Epithelial cell of proximal tubule (primary cell): ENCODE data around the gene PPP2R5A. TPM values are rescaled to one million over a fixed set of nuclear protein-coding genes. Genes with fewer than 3 reads are reported as not detected.

Source experiments
- DNase-seq: peaks from one replicate; pipeline ENCODE4 v3.0.0-alpha.2; 2011; ENCODE audit warnings: low read depth
- H3K4me3 ChIP-seq: 2 replicates; pipeline ENCODE4 v1.5.1; 2011; ENCODE audit warnings: low read depth, mild to moderate bottlenecking, low read length
- CTCF ChIP-seq: conservative IDR thresholded peaks from 2 replicates; pipeline ENCODE4 v1.5.1; 2012; ENCODE audit warnings: low read depth, mild to moderate bottlenecking, low read length
- total RNA-seq: library from RNA; depleted of rRNA; stranded (reverse); fragments of >200 nt; gene quantifications from 2 replicates; pipeline ENCODE4 v1.2.3, GENCODE V29; 2015

Gene PPP2R5A
- total RNA-seq, 1 donor from 2014 or later, result 31.2 TPM

GRCh38 chr1:212241957-212242287 lies 43.3 kb upstream of the PPP2R5A start:
- no peak overlapping the region for H3K4me3 ChIP-seq
- no peak for TF ChIP-seq CTCF
- no peak for DNase-seq

DNA sequence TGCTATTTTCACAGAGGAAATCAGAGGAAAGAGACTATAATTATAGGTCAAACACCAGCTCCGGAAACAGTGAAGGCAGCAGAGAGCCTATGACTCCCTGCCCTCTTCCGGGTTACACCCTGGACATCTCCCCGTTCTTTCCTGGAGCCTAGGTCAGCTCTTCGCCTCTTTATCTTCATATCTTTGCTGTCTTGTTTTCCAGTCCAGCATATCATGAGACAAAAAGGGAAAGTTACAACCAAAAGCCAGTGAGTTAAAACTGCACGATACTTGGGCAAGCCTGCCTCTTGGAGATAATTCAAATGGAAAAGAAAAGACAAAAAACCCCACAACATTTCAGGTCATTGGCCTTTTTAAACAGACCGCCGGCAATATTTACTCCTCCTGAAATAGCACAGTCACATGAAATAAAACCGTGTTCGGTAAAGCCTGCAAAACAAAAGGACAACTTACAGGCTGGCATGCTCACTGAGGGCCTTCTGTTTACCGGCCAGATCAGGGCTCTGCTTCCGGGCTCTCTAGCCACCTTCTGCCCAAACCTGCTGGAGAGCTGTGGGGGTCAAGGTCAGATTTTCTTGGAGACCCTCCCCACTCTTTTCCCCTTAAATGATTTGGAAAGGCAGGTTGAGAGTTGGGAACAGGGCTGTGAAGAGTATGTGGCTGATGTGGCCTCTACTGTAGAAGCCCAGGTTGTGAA lies 42.8 kb upstream of the PPP2R5A start:
- H3K4me3 ChIP-seq, result no peak overlapping the region
- no peak for TF ChIP-seq CTCF
- DNase-seq, result no peak

DNA sequence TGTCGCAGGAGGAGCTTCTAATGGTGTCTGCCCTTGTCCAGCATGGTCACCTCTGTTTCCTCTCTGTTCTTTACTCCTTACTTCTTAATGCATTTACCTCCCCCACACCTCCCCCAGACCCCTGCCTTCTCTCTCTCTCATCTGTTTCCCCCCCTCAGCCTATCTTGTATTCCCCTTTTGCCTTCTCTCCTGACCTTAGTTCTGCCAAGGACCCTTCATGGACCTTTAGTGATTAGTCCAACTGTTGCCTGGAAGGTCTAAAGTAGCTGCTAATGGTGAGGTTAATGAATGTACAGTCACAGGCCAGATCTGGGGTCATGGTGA lies 42.3 kb upstream of the PPP2R5A start:
- no peak for DNase-seq
- TF ChIP-seq CTCF, result no peak

GRCh38 chr1:212244441-212244840 lies 40.8 kb upstream of the PPP2R5A start:
- TF ChIP-seq CTCF, result no peak
- no peak for DNase-seq
- H3K4me3 ChIP-seq, result no peak overlapping the region

More for the DNA sequence above, 42.3 kb upstream of the PPP2R5A start:
- H3K4me3 ChIP-seq, result no peak overlapping the region

DNA sequence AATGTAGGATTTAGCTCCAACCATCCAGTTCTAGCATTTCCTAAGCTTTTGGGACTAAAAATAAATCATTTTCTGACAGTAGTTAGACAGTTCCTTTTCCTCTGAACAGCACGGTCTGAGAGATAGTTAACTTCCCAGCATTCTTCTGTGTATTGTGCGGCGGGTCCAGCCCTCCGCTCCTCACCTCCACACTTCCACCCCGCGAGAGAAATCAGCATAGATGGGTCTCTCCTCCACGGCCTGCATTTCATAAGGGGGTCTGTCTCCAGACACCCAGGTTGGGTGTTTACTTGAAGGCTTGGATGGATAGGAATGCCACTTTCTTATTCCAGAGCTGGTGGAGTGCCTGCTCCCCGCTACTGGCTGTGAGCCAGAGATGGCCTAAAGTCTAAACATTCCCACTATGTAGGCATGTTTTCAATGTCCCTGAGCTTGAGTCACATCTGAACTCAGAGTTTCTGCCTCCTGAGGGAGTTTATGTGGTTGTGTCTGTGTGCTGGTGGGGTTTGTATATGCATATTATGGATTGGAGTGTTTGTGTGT lies 38.0 kb upstream of the PPP2R5A start:
- TF ChIP-seq CTCF, result no peak
- no peak for DNase-seq
- no peak overlapping the region for H3K4me3 ChIP-seq

DNA sequence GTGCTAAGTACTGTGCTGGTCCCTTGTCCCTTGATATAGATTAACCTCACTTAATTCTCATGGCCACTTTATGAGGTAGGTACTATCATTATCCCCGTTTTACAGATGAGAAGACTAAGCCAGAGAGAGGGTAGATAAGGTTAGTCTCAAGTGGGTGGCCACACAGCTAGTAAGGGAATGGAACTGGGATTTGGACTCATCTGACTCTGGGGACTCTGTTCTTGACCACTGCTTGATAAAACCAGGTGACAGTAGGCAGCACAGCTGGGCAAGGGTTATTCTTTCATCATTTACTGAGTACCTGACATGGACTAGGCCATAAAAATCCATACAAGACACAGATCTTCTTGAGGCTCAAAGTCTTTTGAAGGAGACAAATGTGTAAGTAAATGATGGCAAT lies 37.2 kb upstream of the PPP2R5A start:
- TF ChIP-seq CTCF, result no peak
- no peak for DNase-seq
- H3K4me3 ChIP-seq, result no peak overlapping the region

DNA sequence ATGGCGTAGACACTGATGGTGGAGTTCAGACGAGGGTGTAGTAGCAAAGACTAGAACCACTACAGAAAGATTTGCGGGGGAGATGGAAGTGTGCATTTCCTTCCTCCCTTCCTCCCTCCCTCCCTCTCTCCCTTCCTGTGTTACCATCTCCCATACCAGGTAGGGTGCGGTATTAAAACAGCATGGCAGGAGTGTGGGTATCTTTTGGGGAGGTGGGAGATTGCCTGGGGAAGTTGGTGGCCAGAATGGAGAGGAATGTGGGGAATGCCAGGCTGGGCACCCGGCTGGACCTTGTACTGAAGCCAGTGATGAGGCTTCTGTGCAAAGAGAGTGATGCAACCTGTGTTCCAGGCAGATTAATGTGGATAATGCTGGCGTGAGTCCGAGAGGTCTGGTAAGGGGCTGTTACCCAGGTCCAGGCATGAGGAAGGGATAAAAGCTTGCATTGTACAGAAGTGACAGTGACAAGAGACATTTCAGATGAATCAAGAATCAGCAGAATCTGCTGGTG lies 30.3 kb upstream of the PPP2R5A start:
- DNase-seq, result peak; percentile 58
- H3K4me3 ChIP-seq, result no peak overlapping the region
- no peak for TF ChIP-seq CTCF
